B cell (primary cell): ENCODE results near the gene OR5AC2. TPM values are rescaled to one million over a fixed set of nuclear protein-coding genes. Genes with fewer than 3 reads are reported as not detected.

ENCODE experiments used
- ATAC-seq: fragments of 200-7000 bp; cut with Tn5 transposase; one replicate; pipeline ENCODE4 v1.10.0; 2021; ENCODE audit warnings: low read depth, mild to moderate bottlenecking, moderate number of reproducible peaks, moderate library complexity
- CTCF ChIA-PET: fragments of 350-600 bp; sonication (Branson Sonifier 250); formaldehyde crosslinking; loops from one replicate; lab custom pipeline; 2021; ENCODE audit warnings: antibody characterized with exemption, inconsistent platforms; lab: Charles Lee
- POLR2A ChIA-PET: fragments of 350-600 bp; sonication (Branson Sonifier 250); formaldehyde crosslinking; loops from one replicate; lab custom pipeline; 2021; ENCODE audit warnings: antibody characterized with exemption; lab: Charles Lee
- DNase-seq: peaks from one replicate; pipeline ENCODE4 v3.0.0; 2013
- H2AFZ ChIP-seq: 2 replicates; pipeline ENCODE4 v1.6.1; 2012; ENCODE audit warnings: mild to moderate bottlenecking, low read depth, low read length; ENCODE audit not compliant: insufficient read depth, poor library complexity, severe bottlenecking
- H3K27ac ChIP-seq, 2 donors: 1 replicate in 1 of 2; 2 replicates in 1 of 2; pipeline ENCODE4 v1.5.1; 2012 to 2013; ENCODE audit warnings: low read length in 2 of 2, mild to moderate bottlenecking in 2 of 2, moderate library complexity in 1 of 2
- H3K27me3 ChIP-seq, 4 experiments: fragments of 200-600 bp in 1 of 4; sonication (generic) in 1 of 4; replicated peaks in 1 of 4; 1 replicate in 2 of 4; 2 replicates in 2 of 4; pipeline versions ENCODE4 v1.6.1 to v1.7.0; 2013 to 2016; ENCODE audit warnings: low read length in 3 of 4, mild to moderate bottlenecking in 2 of 4, mixed read lengths in 1 of 4, moderate library complexity in 1 of 4; ENCODE audit not compliant: insufficient read depth in 4 of 4, control insufficient read depth in 3 of 4; ENCODE audit errors: control extremely low read depth in 1 of 4
- H3K36me3 ChIP-seq, 2 experiments: replicated peaks in 1 of 2; 1 replicate in 1 of 2; 2 replicates in 1 of 2; pipeline versions ENCODE4 v1.6.1 to v1.7.1; 2013; ENCODE audit warnings: low read length in 1 of 2; ENCODE audit not compliant: insufficient read depth in 2 of 2, control insufficient read depth in 1 of 2; ENCODE audit errors: control extremely low read depth in 1 of 2, extremely low read depth in 1 of 2
- H3K4me1 ChIP-seq, 2 donors: fragments of 200-600 bp in 1 of 2; sonication (generic) in 1 of 2; 1 replicate in 1 of 2; 2 replicates in 1 of 2; pipeline versions ENCODE4 v1.5.1 to v1.6.1; 2013 to 2017; ENCODE audit warnings: low read length in 2 of 2; ENCODE audit not compliant: control insufficient read depth in 2 of 2, insufficient read depth in 2 of 2
- H3K4me2 ChIP-seq: replicated peaks from 2 replicates; pipeline ENCODE3; 2012; ENCODE audit warnings: mild to moderate bottlenecking, low read depth, low read length; ENCODE audit not compliant: poor library complexity, severe bottlenecking
- H3K4me3 ChIP-seq, 5 experiments: fragments of 200-600 bp in 1 of 5; sonication (generic) in 1 of 5; 1 replicate in 3 of 5; 2 replicates in 2 of 5; pipeline versions ENCODE4 v1.5.1 to v1.7.0; 2011 to 2016; ENCODE audit warnings: low read length in 4 of 5, mild to moderate bottlenecking in 4 of 5, low read depth in 2 of 5, control low read depth in 1 of 5, moderate library complexity in 1 of 5; ENCODE audit not compliant: insufficient read depth in 1 of 5; ENCODE audit errors: control extremely low read depth in 1 of 5, extremely low read depth in 1 of 5
- H3K79me2 ChIP-seq: fragments of 200-600 bp; sonication (generic); one replicate; pipeline ENCODE4 v1.6.0; 2016; ENCODE audit warnings: low read length; ENCODE audit not compliant: control insufficient read depth, insufficient read depth
- H3K9ac ChIP-seq: fragments of 200-600 bp; sonication (generic); 2 replicates; pipeline ENCODE4 v1.6.1; 2017; ENCODE audit warnings: mild to moderate bottlenecking, low read length, moderate library complexity
- H3K9me3 ChIP-seq, 3 donors: one replicate each; pipeline versions ENCODE4 v1.6.1 to v1.7.1; 2013; ENCODE audit warnings: low read length in 2 of 3; ENCODE audit not compliant: control insufficient read depth in 2 of 3, insufficient read depth in 1 of 3; ENCODE audit errors: control extremely low read depth in 1 of 3
- H4K20me1 ChIP-seq: 2 replicates; pipeline ENCODE4 v1.6.0; 2012; ENCODE audit warnings: mild to moderate bottlenecking, low read length; ENCODE audit not compliant: insufficient read depth, control insufficient read depth, poor library complexity, severe bottlenecking
- H3K27ac Mint-ChIP-seq: one replicate; pipeline ENCODE4 v1.8.0; 2021; ENCODE audit warnings: mixed read lengths
- H3K27me3 Mint-ChIP-seq: one replicate; pipeline ENCODE4 v1.8.0; 2021; ENCODE audit warnings: mixed read lengths
- H3K4me1 Mint-ChIP-seq: one replicate; pipeline ENCODE4 v1.8.0; 2021; ENCODE audit warnings: mixed read lengths
- H3K4me3 Mint-ChIP-seq: one replicate; pipeline ENCODE4 v1.8.0; 2021; ENCODE audit warnings: mixed read lengths
- H3K9me3 Mint-ChIP-seq: one replicate; pipeline ENCODE4 v1.8.0; 2022; ENCODE audit warnings: mixed read lengths; ENCODE audit not compliant: insufficient read depth
- EZH2 ChIP-seq: IDR thresholded peaks from 2 replicates; pipeline ENCODE4 v1.6.1; 2012; ENCODE audit warnings: borderline replicate concordance, low read depth, mild to moderate bottlenecking, moderate library complexity, low read length; ENCODE audit not compliant: insufficient read depth, poor library complexity, severe bottlenecking
- WGBS: methylation state at CpG from one replicate; pipeline ENCODE4 v1.1.5; 2013; ENCODE audit warnings: missing lambda C conversion rate; ENCODE audit not compliant: insufficient coverage; 5-methylcytosine and 5-hydroxymethylcytosine counted together
- intact Hi-C: fragments of 100-400 bp; cut with micrococcal nuclease; formaldehyde crosslinking; loops from one replicate; pipeline ENCODE4 v1.10.0; 2022
- polyA plus RNA-seq: library from polyadenylated mRNA; depleted of rRNA; stranded (reverse); fragments of >200 nt; gene quantifications from 2 replicates; pipeline ENCODE4 v1.2.3, GENCODE V29; 2012
- total RNA-seq, 2 donors: library from RNA; stranded (reverse); fragments of 120-200 nt in 1 of 2; gene quantifications; 1 replicate in 1 of 2; 2 replicates in 1 of 2; pipeline versions ENCODE4 v1.2.3 to v1.2.4, GENCODE V29; 2013 to 2022
- TF ChIP-seq, protein P1 (sequence below): fragments of 200-600 bp; IDR thresholded peaks from one replicate; pipeline ENCODE4 v1.8.0; 2022; ENCODE audit warnings: antibody characterized with exemption, mild to moderate bottlenecking

OR5AC2 gene
- total and polyA plus RNA-seq, 2 donors (not counting 1 experiment from before 2014, with no cell fraction given), result not detected

DNA sequence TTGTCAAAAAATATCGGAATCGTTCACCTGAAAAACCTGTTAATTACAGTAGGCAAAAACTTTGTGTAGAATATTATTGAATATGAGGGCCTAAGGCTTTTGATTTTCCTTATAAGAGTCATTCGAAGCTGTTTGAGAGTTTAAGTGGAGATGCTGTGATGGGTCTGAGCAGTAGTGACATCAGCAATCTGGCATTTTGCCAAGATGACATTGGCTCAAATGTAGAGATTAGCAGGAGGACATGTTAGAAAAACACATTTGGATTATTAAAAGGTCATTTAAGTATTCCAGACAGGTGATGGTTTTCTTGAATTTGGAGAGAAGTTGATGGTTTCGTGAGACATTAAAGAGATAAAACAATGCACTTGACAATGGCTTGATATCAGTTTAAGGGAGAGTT is 12.9 kb downstream of the OR5AC2 start:
- no peak overlapping the region for H3K9ac ChIP-seq
- Mint-ChIP-seq H3K27ac (no peak overlapping the region), H3K27me3 (no peaks in the 10 kb centered on the region), H3K4me3 (no peak overlapping the region), H3K9me3 (no peaks in the 10 kb centered on the region), H3K4me1 (no peaks in the 10 kb centered on the region)
- no peak overlapping the region for H2AFZ ChIP-seq
- H3K27ac ChIP-seq, result no peak overlapping the region
- no peaks in the 10 kb centered on the region for H3K27me3 ChIP-seq
- H3K4me2 ChIP-seq, result no peak overlapping the region
- TF ChIP-seq, protein P1, sequence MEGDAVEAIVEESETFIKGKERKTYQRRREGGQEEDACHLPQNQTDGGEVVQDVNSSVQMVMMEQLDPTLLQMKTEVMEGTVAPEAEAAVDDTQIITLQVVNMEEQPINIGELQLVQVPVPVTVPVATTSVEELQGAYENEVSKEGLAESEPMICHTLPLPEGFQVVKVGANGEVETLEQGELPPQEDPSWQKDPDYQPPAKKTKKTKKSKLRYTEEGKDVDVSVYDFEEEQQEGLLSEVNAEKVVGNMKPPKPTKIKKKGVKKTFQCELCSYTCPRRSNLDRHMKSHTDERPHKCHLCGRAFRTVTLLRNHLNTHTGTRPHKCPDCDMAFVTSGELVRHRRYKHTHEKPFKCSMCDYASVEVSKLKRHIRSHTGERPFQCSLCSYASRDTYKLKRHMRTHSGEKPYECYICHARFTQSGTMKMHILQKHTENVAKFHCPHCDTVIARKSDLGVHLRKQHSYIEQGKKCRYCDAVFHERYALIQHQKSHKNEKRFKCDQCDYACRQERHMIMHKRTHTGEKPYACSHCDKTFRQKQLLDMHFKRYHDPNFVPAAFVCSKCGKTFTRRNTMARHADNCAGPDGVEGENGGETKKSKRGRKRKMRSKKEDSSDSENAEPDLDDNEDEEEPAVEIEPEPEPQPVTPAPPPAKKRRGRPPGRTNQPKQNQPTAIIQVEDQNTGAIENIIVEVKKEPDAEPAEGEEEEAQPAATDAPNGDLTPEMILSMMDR, result no peak
- TF ChIP-seq EZH2, result no peak
- H3K4me1 ChIP-seq, result no peaks in the 10 kb centered on the region
- ATAC-seq (no peak), DNase-seq (no peak)
- no peak overlapping the region for H3K4me3 ChIP-seq
- CTCF ChIA-PET, result no interaction called here
- peaks cover 0 to 7% (median 0%) of the 10 kb centered on the region in 3 donors for H3K9me3 ChIP-seq
- no peaks in the 10 kb centered on the region for H4K20me1 ChIP-seq
- H3K79me2 ChIP-seq, result no peaks in the 10 kb centered on the region
- intact Hi-C loops, result no loop called here
- 44% methylated on average over 2 of the region's 4 CpGs for WGBS
- POLR2A ChIA-PET, result no interaction called here
- no peaks in the 10 kb centered on the region for H3K36me3 ChIP-seq

DNA sequence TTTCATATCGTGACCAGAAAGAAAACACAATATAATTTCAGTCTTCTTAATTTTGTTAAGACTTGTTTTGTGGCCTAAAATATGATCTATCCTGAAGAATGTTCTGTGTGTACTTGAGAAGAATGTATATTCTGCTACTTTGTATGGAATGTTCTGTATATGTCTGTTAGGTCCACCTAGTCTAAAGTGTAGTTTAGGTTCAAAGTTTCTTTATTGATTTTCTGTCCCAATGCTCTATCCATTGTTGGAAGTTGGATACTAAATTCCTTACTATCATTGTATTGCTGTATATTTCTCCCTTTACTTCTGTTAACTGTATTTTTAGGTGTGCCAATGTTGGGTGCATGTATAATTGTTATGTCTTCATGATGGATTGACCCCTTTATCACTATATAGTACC is 21.2 kb downstream of the OR5AC2 start:
- H3K27me3 Mint-ChIP-seq, result no peaks in the 10 kb centered on the region
- ChIA-PET POLR2A (no interaction called here), CTCF (no interaction called here)
- no peak overlapping the region for H3K9ac ChIP-seq
- no peaks in the 10 kb centered on the region for H3K79me2 ChIP-seq
- H3K27me3 ChIP-seq, result no peaks in the 10 kb centered on the region
- no peaks in the 10 kb centered on the region for H3K4me1 ChIP-seq
- no CpG with 5 or more reads among the region's 1 CpG for WGBS
- H3K27ac ChIP-seq, result no peak overlapping the region
- H3K36me3 ChIP-seq, result no peaks in the 10 kb centered on the region
- no peaks in the 10 kb centered on the region for H3K9me3 Mint-ChIP-seq
- no peak overlapping the region for H2AFZ ChIP-seq
- ATAC-seq, result no peak
- H3K4me2 ChIP-seq, result no peak overlapping the region
- H3K4me3 ChIP-seq, result no peak overlapping the region
- peaks cover 0 to 8% (median 3%) of the 10 kb centered on the region in 3 donors for H3K9me3 ChIP-seq
- H4K20me1 ChIP-seq, result no peaks in the 10 kb centered on the region
- no peak overlapping the region for H3K4me3 Mint-ChIP-seq
- H3K4me1 Mint-ChIP-seq, result no peaks in the 10 kb centered on the region
- H3K27ac Mint-ChIP-seq, result no peak overlapping the region
- no peak for DNase-seq
- TF ChIP-seq, protein P1, result no peak
- no peak for TF ChIP-seq EZH2
- intact Hi-C loops, result no loop called here
